Upper lobe of left lung (tissue), 6 donors: ENCODE measurements around the gene ZNF503. TPM values are rescaled to one million over a fixed set of nuclear protein-coding genes. Genes with fewer than 3 reads are reported as not detected.
"Not testable (repeated sequence)": the region's sequence is repeated elsewhere in the genome, so short reads cannot be mapped to it uniquely, and the experiment has no call there.

Experiments
- ATAC-seq, 2 donors: fragments of 200-7000 bp; cut with Tn5 transposase; one replicate each; pipeline ENCODE4 v1.9.1; 2022; ENCODE audit warnings: mild to moderate bottlenecking in 2 of 2, moderate library complexity in 2 of 2; ENCODE audit not compliant: low FRiP score in 2 of 2
- DNase-seq, 2 donors: peaks; one replicate each; pipeline ENCODE4 v3.0.0-alpha.2; 2019 to 2020
- H3K27ac ChIP-seq, 4 donors: fragments of 200-600 bp; sonication (generic); one replicate each; pipeline ENCODE4 v1.5.1; 2016 to 2019
- H3K27me3 ChIP-seq, 4 donors: fragments of 200-600 bp; sonication (generic); one replicate each; pipeline ENCODE4 v1.5.1; 2017 to 2019
- H3K36me3 ChIP-seq, 4 donors: fragments of 200-600 bp; sonication (generic); one replicate each; pipeline ENCODE4 v1.5.1; 2016 to 2019
- H3K4me1 ChIP-seq, 4 donors: fragments of 200-600 bp; sonication (generic); one replicate each; pipeline ENCODE4 v1.5.1; 2018 to 2019
- H3K4me3 ChIP-seq, 4 donors: fragments of 200-600 bp; sonication (generic); one replicate each; pipeline ENCODE4 v1.5.1; 2017 to 2019; ENCODE audit warnings: mild to moderate bottlenecking in 2 of 4, moderate library complexity in 1 of 4
- H3K9me3 ChIP-seq, 4 donors: fragments of 200-600 bp; sonication (generic); one replicate each; pipeline ENCODE4 v1.5.1; 2018 to 2019
- CTCF ChIP-seq, 6 experiments: fragments of 450-650 bp in 4 of 6; fragments of 200-600 bp in 2 of 6; sonication (generic) in 2 of 6; IDR thresholded peaks; one replicate each; pipeline ENCODE4 v1.5.1; 2016 to 2019; ENCODE audit warnings: antibody characterized with exemption in 6 of 6
- EP300 ChIP-seq, 4 donors: sonication (generic); formaldehyde crosslinking; IDR thresholded peaks; one replicate each; pipeline ENCODE4 v1.5.1; 2017; ENCODE audit warnings: antibody characterized with exemption in 4 of 4, control low read depth in 2 of 4
- POLR2A ChIP-seq, 4 donors: fragments of 450-650 bp; IDR thresholded peaks; one replicate each; pipeline ENCODE4 v1.5.1; 2016 to 2017; ENCODE audit warnings: antibody characterized with exemption in 4 of 4, mild to moderate bottlenecking in 2 of 4
- POLR2AphosphoS5 ChIP-seq, 2 donors: sonication (generic); formaldehyde crosslinking; IDR thresholded peaks; one replicate each; pipeline ENCODE4 v1.5.1; 2017; ENCODE audit warnings: antibody characterized with exemption in 2 of 2
- WGBS, 2 donors: methylation state at CpG; one replicate each; pipeline ENCODE4 v1.1.5; 2017 to 2018; 5-methylcytosine and 5-hydroxymethylcytosine counted together
- total RNA-seq, 6 donors: library from RNA; depleted of rRNA in 4 of 6; stranded (reverse); fragments of >200 nt in 4 of 6; gene quantifications; one replicate each; pipeline versions ENCODE4 v1.1.0 to v1.2.1, GENCODE V29; 2016 to 2021
- donor health status: DM: no; HTN: no; CAD: no; lungs with moderate emphysema.
- donor health status: DM: no; HTN: yes; CAD: no; lungs with severe emphysema.

Gene ZNF503
- total RNA-seq, 6 donors from 2014 or later: 15.0 to 44.6 (median 23.5) TPM

- TF ChIP-seq POLR2AphosphoS5 (IDR thresholded peaks at IDR 0.05) (no peak), POLR2A (IDR thresholded peaks at IDR 0.05) (no peak), EP300 (IDR thresholded peaks at IDR 0.05) (no peak), CTCF (IDR thresholded peaks at IDR 0.05) (no peak)
- Histone ChIP-seq H3K27ac (no peak overlapping the region), H3K4me1 (peaks cover 10 to 14% (median 13%) of the 10 kb centered on the region in 4 donors), H3K27me3 (no peaks in the 10 kb centered on the region), H3K9me3 (no peaks in the 10 kb centered on the region), H3K4me3 (no peak overlapping the region), H3K36me3 (no peaks in the 10 kb centered on the region)
- ATAC-seq (no peak), DNase-seq (no peak)
- 86 to 95% methylated on average over 4 of the region's 4 CpGs for WGBS, 2 donors
These were observed 38.1 kb downstream of the ZNF503 start for GRCh38 chr10:75363431-75363830.

- not testable (repeated sequence) for H3K9me3 ChIP-seq, ATAC-seq, H3K36me3 ChIP-seq, H3K4me1 ChIP-seq, H3K27me3 ChIP-seq, H3K27ac ChIP-seq, H3K4me3 ChIP-seq, DNase-seq
- 85 to 86% methylated on average over 8 of the region's 8 CpGs for WGBS, 2 donors
These were observed 41.7 kb downstream of the ZNF503 start for GRCh38 chr10:75359876-75360275.

GRCh38 chr10:75358835-75359421, 42.6 kb downstream of the ZNF503 start:
- Histone ChIP-seq H3K27me3 (no peaks in the 10 kb centered on the region), H3K27ac (no peak overlapping the region), H3K9me3 (peaks cover 0 to 7% (median 3%) of the 10 kb centered on the region in 4 donors), H3K4me3 (no peak overlapping the region), H3K4me1 (peaks cover 3 to 10% (median 6%) of the 10 kb centered on the region in 4 donors), H3K36me3 (no peaks in the 10 kb centered on the region)
- DNase-seq (no peak), ATAC-seq (peak in 1 of 2 donors; percentile 74)
- 70 to 72% methylated on average over 6 of the region's 6 CpGs for WGBS, 2 donors
- TF ChIP-seq CTCF (IDR thresholded peaks at IDR 0.05) (no peak), POLR2AphosphoS5 (IDR thresholded peaks at IDR 0.05) (peak in 1 of 2 donors; percentile 38)

DNA sequence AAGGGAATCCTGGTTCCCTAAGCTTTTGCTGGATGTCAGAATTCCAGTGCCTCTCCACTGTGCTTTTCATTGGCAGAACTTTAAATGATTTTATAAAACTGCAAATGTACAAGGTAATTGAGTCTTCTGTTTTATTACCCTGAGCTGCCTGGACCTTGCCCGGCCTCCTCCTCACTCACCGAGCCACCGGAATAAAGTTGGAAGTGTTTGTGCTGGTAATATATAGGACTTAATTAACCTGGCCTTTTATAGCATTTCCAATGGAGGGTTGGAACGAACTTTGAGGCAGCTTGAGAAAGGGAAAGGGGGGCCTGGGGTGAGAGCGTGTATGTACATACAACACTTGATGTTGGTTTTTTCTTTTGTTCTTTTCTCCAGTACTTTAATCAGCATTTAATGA, 43.4 kb downstream of the ZNF503 start:
- no peak for ATAC-seq
- no peak for TF ChIP-seq POLR2A (IDR thresholded peaks at IDR 0.05)
- TF ChIP-seq CTCF (IDR thresholded peaks at IDR 0.05): no peak
- no peak for TF ChIP-seq POLR2AphosphoS5 (IDR thresholded peaks at IDR 0.05)
- no peak for TF ChIP-seq EP300 (IDR thresholded peaks at IDR 0.05)
- Histone ChIP-seq H3K9me3 (peaks cover 0 to 7% (median 3%) of the 10 kb centered on the region in 4 donors), H3K27ac (no peak overlapping the region), H3K4me1 (peaks cover 3 to 10% (median 6%) of the 10 kb centered on the region in 4 donors), H3K36me3 (no peaks in the 10 kb centered on the region), H3K27me3 (no peaks in the 10 kb centered on the region), H3K4me3 (no peak overlapping the region)
- DNase-seq: no peak
- WGBS, 2 donors: 91 to 96% methylated on average over 5 of the region's 5 CpGs

- TF ChIP-seq EP300 (IDR thresholded peaks at IDR 0.05) (no peak), CTCF (IDR thresholded peaks at IDR 0.05) (no peak), POLR2AphosphoS5 (IDR thresholded peaks at IDR 0.05) (no peak), POLR2A (IDR thresholded peaks at IDR 0.05) (no peak)
- ATAC-seq: no peak
- Histone ChIP-seq H3K27me3 (no peaks in the 10 kb centered on the region), H3K27ac (no peak overlapping the region), H3K4me1 (peaks cover 3 to 10% (median 6%) of the 10 kb centered on the region in 4 donors), H3K36me3 (no peaks in the 10 kb centered on the region), H3K4me3 (no peak overlapping the region), H3K9me3 (peaks cover 0 to 7% (median 3%) of the 10 kb centered on the region in 4 donors)
- no peak for DNase-seq
- WGBS, 2 donors: 88 to 94% methylated on average over 4 of the region's 4 CpGs
These were observed 44.1 kb downstream of the ZNF503 start for GRCh38 chr10:75357500-75357899.
